Neutrophil (primary cell): ENCODE measurements around the gene XG.
"Not testable (repeated sequence)": the region's sequence is repeated elsewhere in the genome, so short reads cannot be mapped to it uniquely, and the experiment has no call there.

Experiments used
- H3K27ac ChIP-seq: fragments of 200-600 bp; sonication (generic); 2 replicates; pipeline ENCODE4 v1.5.1; 2016; ENCODE audit warnings: mild to moderate bottlenecking, moderate library complexity
- H3K27me3 ChIP-seq: fragments of 200-600 bp; sonication (generic); 2 replicates; pipeline ENCODE4 v1.6.0; 2016; ENCODE audit warnings: mild to moderate bottlenecking
- H3K36me3 ChIP-seq: fragments of 200-600 bp; sonication (generic); 2 replicates; pipeline ENCODE4 v1.5.1; 2017
- H3K4me1 ChIP-seq, 2 experiments: fragments of 200-600 bp in 1 of 2; sonication (generic) in 1 of 2; 1 replicate in 1 of 2; 2 replicates in 1 of 2; pipeline versions ENCODE4 v1.5.1 to v1.6.1; 2013 to 2016; ENCODE audit warnings: low read depth in 1 of 2, low read length in 1 of 2, mild to moderate bottlenecking in 1 of 2, moderate library complexity in 1 of 2; ENCODE audit not compliant: control insufficient read depth in 1 of 2, insufficient read depth in 1 of 2
- H3K4me3 ChIP-seq, 2 experiments: fragments of 200-600 bp in 1 of 2; sonication (generic) in 1 of 2; 1 replicate in 1 of 2; 2 replicates in 1 of 2; pipeline ENCODE4 v1.5.1; 2013 to 2016; ENCODE audit warnings: low read depth in 1 of 2, low read length in 1 of 2, mild to moderate bottlenecking in 1 of 2, moderate library complexity in 1 of 2
- H3K9me3 ChIP-seq: fragments of 200-600 bp; sonication (generic); 2 replicates; pipeline ENCODE4 v1.5.1; 2016
- CTCF ChIP-seq: fragments of 200-600 bp; sonication (generic); IDR thresholded peaks from 2 replicates; pipeline ENCODE4 v1.5.1; 2016; ENCODE audit warnings: antibody characterized with exemption

XG gene

GRCh38 chrX:2723286-2723879 lies 28.5 kb upstream of the XG start:
- no peaks in the 10 kb centered on the region for H3K36me3 ChIP-seq

GRCh38 chrX:2727264-2727663 lies 24.6 kb upstream of the XG start:
- H3K27ac ChIP-seq, H3K4me3 ChIP-seq, H3K4me1 ChIP-seq, H3K27me3 ChIP-seq, H3K36me3 ChIP-seq, H3K9me3 ChIP-seq: not testable (repeated sequence)

More at GRCh38 chrX:2723286-2723879, 28.5 kb upstream of the XG start:
- Histone ChIP-seq H3K27ac (no peak overlapping the region), H3K9me3 (no peaks in the 10 kb centered on the region), H3K4me1 (no peaks in the 10 kb centered on the region), H3K27me3 (no peaks in the 10 kb centered on the region), H3K4me3 (no peak overlapping the region)
- no peak for TF ChIP-seq CTCF

- H3K4me1 ChIP-seq, result no peaks in the 10 kb centered on the region
- H3K9me3 ChIP-seq, result no peaks in the 10 kb centered on the region
- no peak for TF ChIP-seq CTCF
- H3K4me3 ChIP-seq, result no peak overlapping the region
- H3K27me3 ChIP-seq, result no peaks in the 10 kb centered on the region
- H3K36me3 ChIP-seq, result no peaks in the 10 kb centered on the region
- H3K27ac ChIP-seq, result no peak overlapping the region
Measured at GRCh38 chrX:2732076-2732475, 19.8 kb upstream of the XG start.

GRCh38 chrX:2732649-2733048 lies 19.2 kb upstream of the XG start:
- H3K27ac ChIP-seq, result no peak overlapping the region
- no peaks in the 10 kb centered on the region for H3K9me3 ChIP-seq
- no peak for TF ChIP-seq CTCF
- H3K36me3 ChIP-seq, result no peaks in the 10 kb centered on the region
- H3K27me3 ChIP-seq, result no peaks in the 10 kb centered on the region
- H3K4me3 ChIP-seq, result no peak overlapping the region
- no peaks in the 10 kb centered on the region for H3K4me1 ChIP-seq

GRCh38 chrX:2733286-2733685 lies 18.6 kb upstream of the XG start:
- no peak for TF ChIP-seq CTCF
- Histone ChIP-seq H3K36me3 (no peaks in the 10 kb centered on the region), H3K4me3 (no peak overlapping the region), H3K27ac (no peak overlapping the region), H3K9me3 (no peaks in the 10 kb centered on the region), H3K27me3 (no peaks in the 10 kb centered on the region), H3K4me1 (no peaks in the 10 kb centered on the region)

- TF ChIP-seq CTCF, result no peak
- Histone ChIP-seq H3K4me1 (no peaks in the 10 kb centered on the region), H3K36me3 (no peaks in the 10 kb centered on the region), H3K27me3 (no peaks in the 10 kb centered on the region), H3K27ac (no peak overlapping the region), H3K9me3 (no peaks in the 10 kb centered on the region), H3K4me3 (no peak overlapping the region)
Measured at GRCh38 chrX:2735270-2735669, 16.6 kb upstream of the XG start.
